ENCODE results near the gene CCT6A.

- TF ChIP-seq POLR2A (IDR thresholded peaks at IDR 0.05) (no peak), CTCF (IDR thresholded peaks at IDR 0.05) (no peak)
Measured at GRCh38 chr7:56078196-56078595, 26.6 kb downstream of the CCT6A start.

Measured in thyroid gland (tissue), 4 donors.